GM21825 (cell line): ENCODE measurements around the gene CSNK1D.

Source experiments
- ATAC-seq: cut with Tn5 transposase; IDR thresholded peaks from one replicate; pipeline ENCODE4 v1.9.1; 2021; ENCODE audit warnings: mild to moderate bottlenecking, moderate library complexity; ENCODE audit not compliant: unreplicated experiment

CSNK1D gene

DNA sequence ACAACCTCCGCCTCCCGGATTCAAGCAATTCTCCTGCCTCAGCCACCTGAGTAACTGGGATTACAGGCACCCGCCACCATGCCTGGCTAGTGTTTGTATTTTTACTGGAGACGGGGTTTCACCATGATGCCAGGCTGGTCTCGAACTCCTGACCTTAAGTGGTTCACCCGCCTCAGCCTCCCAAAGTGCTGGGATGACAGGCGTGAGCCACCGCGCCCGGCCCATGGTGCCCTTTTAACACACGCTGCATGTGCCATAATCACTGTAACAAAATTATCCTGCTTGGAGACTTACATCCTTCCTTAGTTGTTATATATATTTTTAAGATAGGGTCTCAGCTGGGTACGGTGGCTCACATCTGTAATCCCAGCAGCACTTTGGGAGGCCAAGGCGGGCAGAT is 38.5 kb upstream of the CSNK1D start:
- no peak for ATAC-seq

DNA sequence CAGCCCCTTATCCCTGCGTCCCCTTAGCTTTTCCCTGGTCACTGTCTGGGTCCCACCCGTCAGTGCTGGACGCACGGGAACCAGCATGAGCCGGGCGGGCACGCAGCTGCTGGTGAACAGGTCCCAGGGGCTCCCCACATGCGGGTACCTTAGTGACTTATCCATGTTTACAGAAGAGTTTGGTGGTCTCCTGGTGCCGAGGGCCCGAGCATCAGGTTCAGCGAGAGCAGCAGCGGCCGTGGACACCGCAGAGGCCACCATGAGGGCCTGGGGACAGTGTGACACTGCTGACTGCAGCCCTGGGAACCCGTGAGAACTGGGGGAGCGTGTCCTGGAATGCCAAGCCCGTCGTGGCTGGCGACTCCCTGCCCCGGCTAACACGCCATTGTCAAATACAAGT is 37.4 kb upstream of the CSNK1D start:
- no peak for ATAC-seq

DNA sequence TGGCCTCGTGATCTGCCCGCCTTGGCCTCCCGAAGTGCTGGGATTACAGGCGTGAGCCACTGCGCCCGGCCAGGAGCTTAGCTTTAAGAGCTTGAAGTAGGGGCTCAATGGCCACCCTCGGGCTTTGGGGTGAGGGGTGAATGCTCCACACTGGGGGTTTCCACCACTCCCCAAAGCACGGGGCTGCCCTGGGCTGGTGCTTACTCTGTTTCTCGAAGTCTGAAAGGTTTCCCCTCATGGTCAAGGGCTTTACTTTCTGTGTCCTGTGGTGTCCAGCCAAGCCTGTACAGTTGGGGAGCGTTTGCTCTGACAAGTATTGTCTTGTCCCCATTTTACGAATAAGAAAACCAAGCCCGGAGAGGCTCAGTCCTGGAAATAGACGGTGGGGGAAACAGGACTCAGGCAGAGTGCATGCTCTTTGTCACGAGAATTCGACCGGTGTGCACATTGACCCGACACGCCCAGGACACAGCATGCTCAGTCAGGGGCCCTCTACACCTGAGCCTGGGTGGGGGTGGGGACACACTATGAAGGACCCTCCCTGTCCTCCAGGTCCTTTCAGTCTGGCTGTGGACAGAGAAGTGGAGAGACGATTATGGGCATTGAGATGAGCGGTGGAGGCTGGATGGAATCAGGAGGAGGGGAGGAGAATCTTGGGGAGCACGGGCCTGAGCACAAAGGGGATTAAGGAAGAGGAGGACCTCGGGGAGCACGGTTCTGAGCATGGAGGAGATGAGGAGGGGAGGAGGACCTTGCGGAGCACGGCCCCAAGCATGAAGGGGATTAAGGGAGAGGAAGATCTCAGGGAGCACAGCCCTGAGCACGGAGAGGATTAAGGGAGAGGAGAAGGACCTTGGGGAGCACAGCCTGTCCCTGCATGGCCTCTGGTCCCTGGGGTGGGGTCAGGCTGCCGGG is 36.4 kb upstream of the CSNK1D start:
- no peak for ATAC-seq

DNA sequence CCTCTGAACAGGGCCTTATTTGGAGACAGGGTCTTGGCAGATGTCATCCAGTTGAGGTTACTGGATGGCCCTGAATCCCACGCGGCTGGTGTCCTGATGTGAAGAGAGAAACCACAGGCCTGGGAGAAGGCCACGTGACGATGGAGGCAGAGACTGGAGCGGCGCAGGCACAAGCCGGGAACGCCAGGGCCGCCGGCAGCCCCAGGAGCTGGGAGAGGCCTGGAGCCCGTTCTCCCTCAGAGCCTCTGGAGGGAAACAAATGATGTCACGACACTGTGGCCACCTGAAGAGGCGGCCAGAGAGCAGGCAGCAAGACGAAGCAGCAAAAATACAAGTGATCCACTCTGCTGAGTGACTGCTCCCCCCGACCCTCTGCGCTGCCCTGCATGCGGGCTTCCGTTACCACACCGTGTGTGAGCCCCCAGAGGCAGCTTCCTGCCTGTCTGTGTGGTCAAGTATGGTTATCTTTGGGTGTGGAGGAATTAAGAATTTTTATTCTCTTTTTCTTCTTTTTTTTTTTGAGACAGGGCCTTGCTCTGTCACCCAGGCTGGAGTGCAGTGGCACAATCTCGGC is 32.3 kb upstream of the CSNK1D start:
- no peak for ATAC-seq

DNA sequence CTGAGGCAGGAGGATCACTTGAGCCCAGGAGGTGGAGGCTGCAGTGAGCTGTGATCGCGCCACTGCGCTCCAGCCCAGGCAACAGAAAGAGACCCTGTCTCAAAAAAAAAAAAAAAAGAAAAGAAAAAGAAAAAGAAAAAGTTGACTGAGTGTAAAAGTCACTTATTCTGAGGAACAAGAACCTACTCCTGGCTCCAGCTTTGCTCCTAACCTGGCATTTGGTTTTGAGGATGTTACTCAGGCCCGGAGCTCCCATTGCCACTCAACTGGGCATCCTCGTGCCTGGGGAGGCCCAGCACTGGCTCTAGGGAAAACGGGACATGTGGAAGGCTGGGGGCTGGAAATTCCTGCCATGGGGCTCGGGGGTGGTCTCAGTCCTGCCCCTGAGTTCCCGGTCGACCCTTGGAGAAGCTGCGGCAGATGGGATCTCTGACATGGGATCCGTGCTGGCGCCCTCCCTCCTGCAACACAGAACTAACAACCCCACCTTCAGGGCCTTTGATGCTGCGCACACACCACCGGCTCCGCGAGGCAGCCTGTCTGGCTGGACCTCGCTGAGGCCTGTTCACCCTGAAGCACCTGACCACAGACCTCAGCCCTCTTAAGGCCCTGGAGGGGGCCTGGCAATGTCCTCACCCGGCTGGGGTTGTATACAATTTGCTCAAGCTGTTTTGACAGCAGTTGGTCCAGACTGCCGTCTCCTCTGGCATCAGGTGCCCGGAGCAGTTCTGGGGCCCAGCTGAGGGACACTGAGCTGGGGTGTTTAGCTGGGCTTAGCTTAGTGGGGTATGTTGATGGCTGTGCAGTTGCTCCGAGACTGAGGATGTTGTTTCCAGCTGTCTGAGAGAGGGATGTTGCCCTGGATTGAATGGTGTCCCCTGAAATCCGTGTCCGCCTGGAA is 31.6 kb upstream of the CSNK1D start:
- no peak for ATAC-seq

DNA sequence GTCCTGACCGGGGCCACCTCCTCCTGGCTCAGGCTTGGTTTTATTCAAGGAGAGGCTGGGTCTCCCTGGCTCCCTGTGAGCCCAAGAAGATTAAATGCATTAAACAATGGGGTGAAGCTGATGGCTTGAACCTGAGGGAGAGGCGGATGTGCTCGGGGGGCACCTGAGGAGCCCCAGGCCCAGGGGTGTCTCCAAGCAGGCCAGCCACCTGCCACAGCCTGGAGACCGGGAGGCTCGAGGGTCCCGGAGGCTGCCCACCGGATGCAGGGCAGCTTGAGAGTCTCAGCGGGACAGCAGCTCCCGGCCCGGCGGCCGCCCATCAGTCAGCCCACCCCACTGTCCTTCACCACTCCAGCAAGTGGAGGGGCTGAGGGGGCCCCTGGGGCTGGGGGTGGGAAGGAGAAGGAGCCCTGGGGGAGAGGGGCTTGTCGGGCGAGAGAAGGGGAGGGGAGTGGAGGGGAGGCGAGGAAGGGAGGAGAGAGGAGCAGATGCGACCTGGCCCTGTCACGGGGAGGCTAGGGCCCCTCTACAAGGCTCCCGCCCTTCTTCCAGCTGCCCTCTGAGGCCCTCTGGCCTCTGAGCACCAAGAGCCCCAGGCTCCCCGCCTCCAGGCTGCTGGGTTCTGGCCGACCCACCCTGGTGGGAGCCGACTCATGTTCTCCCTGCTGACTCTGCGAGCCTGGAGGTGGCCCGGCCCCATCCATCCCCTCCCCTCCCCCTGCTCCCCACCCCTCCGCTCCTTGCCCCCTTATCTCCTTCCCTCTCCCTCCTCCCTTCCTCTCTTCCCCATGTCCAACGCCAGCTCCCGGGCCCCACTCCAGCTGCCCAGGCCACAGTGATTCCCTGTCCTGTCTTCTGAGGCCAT is 30.7 kb upstream of the CSNK1D start:
- ATAC-seq = no peak

DNA sequence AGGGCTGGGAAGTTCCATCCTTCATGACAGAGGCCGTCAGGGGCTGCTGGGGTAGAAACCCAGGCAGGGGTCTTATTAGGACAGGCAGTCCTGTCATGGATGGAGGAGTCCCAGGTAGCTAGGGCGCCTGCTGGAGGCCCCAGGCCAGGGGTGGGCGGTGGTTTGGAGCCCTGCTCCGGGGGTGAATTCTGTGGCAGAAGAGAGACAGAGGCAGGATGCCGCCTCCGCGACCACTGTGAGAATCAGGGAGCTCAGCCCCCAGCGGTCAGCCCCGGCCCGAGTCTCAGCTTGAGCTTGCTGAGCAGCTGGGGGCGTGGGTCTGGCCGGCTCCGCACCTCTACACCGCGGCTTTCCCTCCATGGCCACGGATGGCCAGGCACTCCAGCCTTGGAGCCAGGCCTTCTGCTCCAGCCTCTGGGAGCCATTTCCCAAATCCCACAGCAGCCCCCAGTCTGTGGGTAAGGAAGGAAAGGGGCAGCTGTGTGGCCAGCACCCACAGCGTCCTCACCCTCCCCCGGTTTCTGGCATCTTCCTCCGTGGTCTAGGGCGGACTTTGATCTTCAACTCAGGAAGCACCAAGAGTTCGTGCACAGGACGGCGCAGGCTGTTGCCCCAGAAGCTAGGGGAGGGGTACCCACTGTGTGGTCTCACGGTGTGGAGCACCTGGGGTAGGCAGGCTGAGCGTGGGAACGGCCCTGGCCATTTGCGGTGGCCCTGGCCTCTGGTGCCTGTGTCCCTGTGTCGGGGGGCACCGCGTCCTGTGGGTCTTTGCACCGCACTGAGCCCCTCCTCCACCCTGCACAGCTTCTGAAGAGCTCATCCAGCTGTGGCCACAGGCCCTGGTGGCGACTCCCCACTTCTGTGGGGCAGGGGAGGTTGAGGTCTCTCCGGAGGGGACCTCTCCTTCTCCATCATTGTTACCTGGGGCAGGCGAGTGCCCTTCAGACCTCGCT is 29.8 kb upstream of the CSNK1D start:
- no peak for ATAC-seq

DNA sequence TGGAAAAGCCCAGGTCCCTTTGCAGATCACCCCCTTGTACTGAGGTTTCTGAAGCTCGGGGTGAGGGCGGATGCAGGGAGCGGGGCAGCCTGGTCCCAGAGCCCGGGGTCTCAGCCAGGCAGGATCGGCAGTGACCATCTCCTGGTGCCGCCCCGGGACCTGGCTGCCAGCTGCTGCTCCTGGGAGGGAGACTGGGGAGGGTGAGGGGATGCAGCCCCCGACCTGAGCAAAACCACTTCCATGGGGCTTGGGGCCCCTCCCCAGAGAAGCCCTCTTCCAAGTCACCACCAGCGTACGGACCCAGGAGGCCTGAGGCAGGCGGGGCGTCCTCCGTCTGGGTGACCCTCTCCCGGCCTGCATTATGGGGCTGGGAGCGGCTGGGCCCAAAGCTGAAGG is 29.1 kb upstream of the CSNK1D start:
- ATAC-seq = no peak

DNA sequence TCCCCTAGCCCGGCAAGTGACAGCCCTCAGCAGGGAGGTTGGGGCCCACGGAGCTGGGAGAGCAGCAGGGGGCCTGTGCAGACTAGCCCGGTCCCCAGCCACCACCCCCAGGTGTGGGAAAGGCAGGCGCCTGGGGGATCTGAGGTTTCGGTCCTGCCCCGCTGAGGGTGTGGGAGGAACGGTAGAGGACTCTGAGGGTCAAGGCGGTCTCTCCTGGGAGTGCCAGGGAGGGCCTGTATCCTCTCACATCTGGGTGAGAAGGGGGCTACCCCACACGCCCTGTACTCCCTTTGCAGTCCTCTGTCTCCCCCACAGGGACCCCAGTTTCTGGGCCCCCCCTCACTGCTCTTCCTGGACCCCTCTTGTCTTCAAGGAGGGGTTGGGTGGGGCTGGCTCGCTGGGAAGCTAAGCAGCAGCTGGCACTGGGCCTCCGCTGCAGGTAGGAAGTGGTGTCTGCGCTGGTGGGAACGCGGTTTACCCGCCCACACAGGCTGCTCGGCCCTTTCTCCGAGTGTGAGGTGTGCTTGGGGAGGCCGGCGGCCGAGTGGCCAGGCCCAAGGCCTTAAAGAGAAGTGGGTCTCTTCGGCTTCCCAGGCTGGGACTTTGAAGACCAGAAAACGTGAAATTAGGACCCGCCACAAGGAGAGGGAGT is 28.5 kb upstream of the CSNK1D start:
- no peak for ATAC-seq

DNA sequence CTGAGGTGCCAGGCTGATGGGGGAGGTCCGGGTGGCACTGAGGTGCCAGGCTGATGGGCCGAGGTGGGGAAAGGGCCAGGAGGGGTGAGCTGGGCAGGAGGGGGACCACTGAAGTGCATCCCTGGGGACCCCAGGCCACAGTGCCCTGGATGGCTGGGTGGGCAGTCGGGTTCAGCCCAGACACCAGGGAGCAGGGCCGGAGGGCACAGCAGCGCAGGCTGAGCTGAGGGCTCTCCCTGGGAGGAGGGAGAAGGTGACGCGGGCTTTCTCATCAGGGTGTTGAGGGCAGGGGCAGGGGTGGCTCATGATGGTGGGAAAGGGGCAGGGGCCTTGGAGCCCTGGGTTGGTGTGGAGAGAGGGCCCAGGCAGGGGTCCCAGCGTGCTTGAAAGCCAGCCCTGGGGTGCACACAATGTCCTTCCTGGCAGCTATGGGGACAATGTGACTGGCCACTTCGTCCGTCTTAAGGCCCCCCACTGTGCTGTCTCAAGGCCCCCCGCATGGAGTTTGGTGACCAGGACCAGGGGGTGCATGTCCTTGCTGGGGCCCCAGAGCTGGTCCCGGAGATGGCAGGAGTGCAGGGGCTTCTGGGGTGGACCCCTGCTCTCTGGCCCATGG is 27.9 kb upstream of the CSNK1D start:
- no peak for ATAC-seq

DNA sequence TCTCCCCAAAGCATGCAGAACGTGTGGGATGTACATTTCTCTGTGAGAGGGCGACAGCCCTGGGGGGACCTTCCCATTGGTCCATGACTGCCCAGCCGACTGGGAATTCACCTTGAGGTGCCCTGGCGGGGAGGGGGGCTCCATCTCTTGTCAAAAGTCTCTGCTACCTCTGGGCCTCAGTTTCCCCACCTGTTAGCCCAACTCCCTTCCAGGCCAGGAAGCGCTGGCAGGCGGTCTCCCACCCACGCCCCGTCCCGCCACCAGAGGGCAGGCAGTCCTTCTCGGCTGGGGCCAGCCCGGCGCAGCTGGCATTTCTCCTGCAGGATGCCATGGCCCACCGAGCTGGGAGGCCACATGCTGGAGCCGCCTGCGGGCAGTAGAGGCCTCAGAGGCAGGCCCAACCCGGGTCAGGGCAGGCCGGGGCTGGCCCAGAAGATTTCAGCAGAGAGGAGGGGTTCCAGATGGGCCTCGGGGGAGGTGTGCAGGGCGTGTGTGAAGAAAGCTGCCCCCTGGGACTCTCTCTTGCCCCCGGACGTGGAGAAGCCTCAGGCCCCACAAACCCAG is 27.3 kb upstream of the CSNK1D start:
- no peak for ATAC-seq

DNA sequence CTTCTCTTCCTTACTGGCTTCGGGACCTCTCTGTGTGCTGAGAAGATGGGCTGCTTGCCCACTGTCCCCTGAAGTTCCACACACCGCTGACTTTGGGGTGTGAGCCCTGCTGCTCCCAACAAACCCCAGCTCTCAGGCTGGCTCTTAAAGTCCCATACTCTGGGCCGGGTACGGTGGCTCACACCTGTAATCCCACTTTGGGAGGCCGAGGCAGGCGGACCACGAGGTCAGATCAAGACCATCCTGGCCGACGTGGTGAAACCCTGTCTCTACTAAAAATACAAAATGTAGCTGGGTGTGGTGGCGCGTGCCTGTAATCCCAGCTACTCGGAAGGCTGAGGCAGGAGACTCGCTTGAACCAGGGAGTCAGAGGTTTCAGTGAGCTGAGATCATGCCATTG is 26.7 kb upstream of the CSNK1D start:
- no peak for ATAC-seq

DNA sequence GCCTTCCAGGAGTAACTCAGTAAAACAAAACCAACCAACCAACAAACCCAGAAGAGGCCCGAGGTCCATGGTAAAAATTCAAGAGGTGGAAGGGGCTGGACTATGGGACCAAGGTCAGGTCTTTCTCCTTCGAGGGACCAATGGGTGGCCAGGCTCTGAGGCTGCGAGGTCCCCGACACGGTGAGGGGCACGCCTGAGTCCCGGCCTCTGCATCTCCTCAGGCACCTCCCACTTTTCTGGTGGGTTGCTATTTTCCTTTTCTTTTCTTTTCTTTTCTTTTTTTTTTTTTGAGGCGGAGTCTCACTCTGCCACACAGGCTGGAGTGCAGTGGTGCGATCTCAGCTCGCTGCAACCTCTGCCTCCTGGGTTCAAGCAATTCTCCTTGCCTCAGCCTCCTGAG is 26.0 kb upstream of the CSNK1D start:
- ATAC-seq = no peak

DNA sequence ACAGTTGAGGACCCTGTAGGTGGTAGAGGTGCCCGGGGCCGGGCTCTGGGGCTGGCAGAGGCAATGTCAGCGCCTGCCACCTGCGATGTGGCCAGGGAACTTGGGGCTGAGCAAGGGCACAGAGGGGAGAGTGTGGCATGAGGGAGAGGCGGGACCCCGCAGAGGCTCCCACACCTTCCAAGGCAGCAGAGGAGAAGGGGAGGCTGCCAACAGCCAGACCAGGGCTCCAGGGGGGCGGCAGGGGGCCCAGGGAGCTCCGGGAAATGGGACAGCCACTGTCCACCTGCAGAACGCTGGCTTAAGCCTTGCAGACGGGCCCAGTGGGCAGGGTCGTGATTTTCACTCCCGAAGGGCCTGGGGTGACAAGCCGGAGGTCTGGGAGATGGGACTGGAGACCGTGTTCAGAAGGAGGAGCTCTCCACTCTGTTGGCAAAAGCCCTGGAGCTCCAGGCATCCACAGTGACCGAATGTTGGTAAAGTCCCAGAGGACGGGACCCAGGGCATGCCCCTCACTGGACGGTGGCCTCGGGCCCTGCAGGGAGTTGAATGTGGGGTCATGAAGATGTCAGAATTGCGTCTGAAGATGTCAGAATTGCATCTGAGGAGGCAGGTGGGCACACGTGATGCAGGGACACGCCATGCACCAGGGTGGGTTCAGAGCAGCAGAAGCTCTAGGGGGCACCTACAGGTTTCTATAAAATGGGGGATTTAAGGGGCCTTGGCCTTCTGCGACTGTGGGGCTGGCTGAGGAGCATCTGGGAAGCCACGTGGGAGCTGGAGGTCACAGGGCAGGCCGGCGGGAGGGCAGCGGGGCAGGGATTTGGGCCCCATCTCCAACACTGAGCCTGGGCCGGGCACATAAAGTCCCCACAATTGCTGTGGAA is 25.3 kb upstream of the CSNK1D start:
- ATAC-seq = no peak

DNA sequence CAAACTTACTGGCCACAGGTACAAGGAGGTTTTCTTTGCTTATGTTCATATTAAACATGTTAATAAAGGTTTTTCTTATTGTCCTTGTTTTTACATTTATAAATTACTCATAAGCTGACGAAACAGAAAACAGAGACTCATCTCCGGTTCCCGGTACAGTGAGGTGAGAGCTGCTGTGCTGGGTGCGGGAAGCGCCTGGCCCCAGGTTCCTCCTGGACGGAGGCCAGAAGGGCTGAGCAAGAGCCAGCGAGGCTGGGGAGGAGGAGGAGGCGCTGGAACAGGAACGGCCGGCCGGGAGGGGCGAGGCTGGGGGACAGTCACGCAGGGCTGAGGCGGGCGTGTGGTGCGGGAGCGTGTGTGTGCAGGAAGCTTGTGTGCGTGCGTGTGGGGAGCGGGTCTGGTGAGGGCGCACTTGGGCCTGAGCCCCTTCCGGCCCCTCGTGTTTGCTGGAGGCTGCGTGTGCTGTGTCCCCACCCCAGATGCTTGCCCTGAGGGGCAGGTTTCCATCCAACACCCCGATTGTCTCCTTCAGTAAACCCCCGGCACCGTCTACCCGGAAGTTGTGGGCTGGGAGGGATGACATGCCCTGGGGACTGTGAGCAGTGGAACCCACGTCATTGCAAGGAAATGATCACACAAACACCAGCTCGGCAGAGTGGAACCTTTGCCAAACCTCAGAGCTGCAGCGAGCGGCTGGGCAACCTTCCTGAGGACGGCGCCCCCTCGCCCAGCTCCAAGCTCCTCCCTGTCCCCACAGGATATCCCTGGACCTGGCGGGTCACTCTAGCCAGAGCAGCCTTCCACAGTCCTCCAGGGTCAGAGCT is 24.4 kb upstream of the CSNK1D start:
- no peak for ATAC-seq

DNA sequence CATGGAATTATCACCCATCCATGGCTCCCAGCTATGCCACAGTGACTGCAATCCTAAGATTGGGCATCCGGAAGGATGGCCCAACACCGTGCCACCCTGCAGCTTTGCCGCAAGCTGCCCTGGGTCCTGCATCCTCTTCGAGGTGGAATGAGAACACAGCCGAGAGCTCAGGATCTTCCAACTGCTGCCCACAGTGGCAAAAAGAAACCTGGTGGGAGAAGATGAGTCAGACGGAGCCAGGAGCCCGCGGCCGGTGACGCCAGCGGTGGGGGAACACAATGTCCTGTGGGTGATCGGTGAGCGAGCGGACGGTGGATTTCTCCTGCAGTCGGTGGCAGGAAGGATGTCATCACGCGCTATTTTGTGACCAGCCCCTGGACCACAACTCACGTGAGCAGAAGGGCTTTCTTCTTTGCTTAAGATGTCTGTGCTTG is 23.8 kb upstream of the CSNK1D start:
- peak; percentile 32 for ATAC-seq
